GM13976 (cell line): ENCODE measurements around the gene COL9A1.
"Not testable (repeated sequence)": the region's sequence is repeated elsewhere in the genome, so short reads cannot be mapped to it uniquely, and the experiment has no call there.

Experiments used
- DNase-seq: peaks from one replicate; pipeline ENCODE4 v3.0.0; 2012; ENCODE audit warnings: low spot score
- in situ Hi-C: fragments of 300-500 bp; cut with MboI; formaldehyde crosslinking; loops from one replicate; pipeline ENCODE4 v1.12.0; 2022; ENCODE audit warnings: low sequenced_read_pairs, mixed read lengths, inconsistent platforms; ENCODE audit not compliant: unreplicated experiment
- TF ChIP-seq, protein P1 (sequence below): IDR thresholded peaks from 2 replicates; pipeline ENCODE4 v1.5.1; 2012; ENCODE audit warnings: borderline replicate concordance, mild to moderate bottlenecking; ENCODE audit not compliant: insufficient read depth; ENCODE audit errors: extremely low read depth, missing control alignments, control extremely low read depth

COL9A1 gene

GRCh38 chr6:70303034-70303525, at the start of gene COL9A1:
COL9A1 (minus strand) TSS chr6:70303084; CDS start chr6:70302924, 160 bp downstream.
- TF ChIP-seq, protein P1, sequence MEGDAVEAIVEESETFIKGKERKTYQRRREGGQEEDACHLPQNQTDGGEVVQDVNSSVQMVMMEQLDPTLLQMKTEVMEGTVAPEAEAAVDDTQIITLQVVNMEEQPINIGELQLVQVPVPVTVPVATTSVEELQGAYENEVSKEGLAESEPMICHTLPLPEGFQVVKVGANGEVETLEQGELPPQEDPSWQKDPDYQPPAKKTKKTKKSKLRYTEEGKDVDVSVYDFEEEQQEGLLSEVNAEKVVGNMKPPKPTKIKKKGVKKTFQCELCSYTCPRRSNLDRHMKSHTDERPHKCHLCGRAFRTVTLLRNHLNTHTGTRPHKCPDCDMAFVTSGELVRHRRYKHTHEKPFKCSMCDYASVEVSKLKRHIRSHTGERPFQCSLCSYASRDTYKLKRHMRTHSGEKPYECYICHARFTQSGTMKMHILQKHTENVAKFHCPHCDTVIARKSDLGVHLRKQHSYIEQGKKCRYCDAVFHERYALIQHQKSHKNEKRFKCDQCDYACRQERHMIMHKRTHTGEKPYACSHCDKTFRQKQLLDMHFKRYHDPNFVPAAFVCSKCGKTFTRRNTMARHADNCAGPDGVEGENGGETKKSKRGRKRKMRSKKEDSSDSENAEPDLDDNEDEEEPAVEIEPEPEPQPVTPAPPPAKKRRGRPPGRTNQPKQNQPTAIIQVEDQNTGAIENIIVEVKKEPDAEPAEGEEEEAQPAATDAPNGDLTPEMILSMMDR, result no peak
- no peak for DNase-seq
- in situ Hi-C loops, result loop anchor here (10.0 to 25.0 kb wide), 2 partner anchors 78 to 709 kb away; no protein-coding TSS in a partner anchor

DNA sequence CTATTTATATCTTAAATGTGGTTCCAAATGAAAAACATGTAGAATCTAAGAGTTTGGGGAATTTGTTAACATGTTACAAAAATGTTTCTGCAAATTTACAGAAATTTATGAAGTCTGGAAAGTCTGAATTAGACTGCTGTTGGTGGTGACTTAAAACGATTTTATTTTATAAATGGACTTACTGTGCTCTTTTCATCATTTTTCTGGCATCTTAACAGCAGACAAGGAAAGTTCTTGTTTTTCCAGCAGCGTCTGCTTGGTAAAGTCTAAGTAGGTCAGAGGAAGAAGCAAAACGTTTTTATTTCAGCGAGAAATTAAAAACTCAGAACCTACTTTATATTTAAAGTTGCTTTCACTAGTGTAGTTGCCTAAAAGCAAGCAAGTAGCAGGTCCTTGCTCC, 48.6 kb upstream of the COL9A1 start:
- TF ChIP-seq, protein P1, result no peak
- in situ Hi-C loops, result no loop called here
- DNase-seq, result no peak

- in situ Hi-C loops, result no loop called here
- TF ChIP-seq, protein P1, result no peak
- no peak for DNase-seq
Measured at GRCh38 chr6:70345619-70346018, 42.7 kb upstream of the COL9A1 start.

DNA sequence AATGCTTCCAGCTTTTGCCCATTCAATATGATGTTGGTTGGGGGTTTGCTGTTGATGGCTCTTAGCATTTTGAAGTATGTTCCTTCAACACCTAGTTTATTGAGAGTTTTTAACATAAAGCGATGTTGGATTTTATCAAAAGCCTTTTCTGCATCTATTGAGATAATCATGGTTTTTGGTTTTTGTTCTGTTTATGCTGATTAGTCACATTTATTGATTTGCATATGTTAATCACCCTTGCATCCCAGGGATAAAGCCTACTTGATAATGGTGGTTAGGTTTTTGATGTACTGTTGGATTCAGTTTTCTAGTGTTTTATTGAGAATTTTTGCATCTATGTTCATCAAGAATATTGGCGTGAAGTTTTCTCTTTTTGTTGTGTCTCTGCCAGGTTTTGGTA, 40.4 kb upstream of the COL9A1 start:
- in situ Hi-C loops, result no loop called here
- TF ChIP-seq, protein P1, result no peak
- DNase-seq, result no peak

DNA sequence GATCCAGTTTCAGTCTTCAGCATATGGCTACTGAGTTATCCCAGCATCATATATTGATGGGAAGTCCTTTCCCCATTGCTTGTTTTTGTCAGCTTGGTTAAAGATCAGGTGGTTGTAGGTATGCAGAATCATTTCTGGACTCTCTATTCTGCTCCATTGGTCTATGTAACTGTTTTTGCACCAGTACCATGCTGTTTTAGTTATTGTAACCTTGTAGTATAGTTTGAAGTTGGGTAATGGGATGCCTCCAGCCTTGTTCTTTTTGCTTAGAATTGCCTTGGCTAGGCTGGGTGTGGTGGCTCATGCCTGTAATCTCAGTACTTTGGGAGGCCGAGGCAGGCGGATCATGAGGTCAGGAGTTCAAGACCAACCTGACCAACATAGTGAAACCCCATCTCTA, 36.9 kb upstream of the COL9A1 start:
- DNase-seq, in situ Hi-C loops: not testable (repeated sequence)

DNA sequence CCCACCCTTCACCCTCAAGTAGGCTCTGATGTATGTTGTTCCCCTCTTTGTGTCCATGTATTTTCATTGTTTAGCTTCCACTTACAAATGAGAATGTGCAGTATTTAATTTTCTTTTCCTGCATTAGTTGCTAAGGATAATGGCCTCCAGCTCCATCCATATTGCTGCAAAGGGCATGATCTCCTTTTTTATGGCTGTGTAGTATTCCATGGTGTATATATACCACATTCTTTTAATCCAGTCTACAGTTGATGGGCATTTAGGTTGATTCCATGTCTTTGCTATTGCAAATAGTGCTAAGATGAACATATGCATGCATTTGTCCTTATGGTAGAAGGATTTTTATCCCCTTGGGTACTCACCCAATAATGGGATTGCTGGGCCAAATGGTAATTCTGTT, 35.9 kb upstream of the COL9A1 start:
- TF ChIP-seq, protein P1, result no peak
- in situ Hi-C loops, result no loop called here
- DNase-seq, result no peak

DNA sequence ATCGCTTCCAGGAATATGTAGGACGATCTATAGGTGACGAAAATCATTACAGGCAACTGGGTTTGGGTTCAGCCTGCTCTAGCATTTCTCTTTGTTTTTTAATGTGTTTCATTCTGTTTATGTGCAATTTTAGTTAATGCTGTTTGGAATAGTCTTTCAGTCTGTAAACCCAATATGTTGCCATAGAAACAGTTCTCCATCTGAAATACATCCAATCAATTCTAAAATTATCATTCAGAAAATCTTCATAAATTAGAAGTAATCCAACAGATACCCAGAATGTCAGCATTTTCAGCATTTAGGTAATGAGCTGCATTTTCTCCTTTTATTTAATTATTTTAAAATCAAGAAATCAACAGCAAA, 34.8 kb upstream of the COL9A1 start:
- no peak for DNase-seq
- in situ Hi-C loops, result no loop called here
- TF ChIP-seq, protein P1, result no peak
